ENCODE results near the gene MSI2. TPM values are rescaled to one million over a fixed set of nuclear protein-coding genes. Genes with fewer than 3 reads are reported as not detected.

MSI2 gene
- total RNA-seq, 4 donors from 2014 or later, result 14.9 to 24.4 (median 19.8) TPM

DNA sequence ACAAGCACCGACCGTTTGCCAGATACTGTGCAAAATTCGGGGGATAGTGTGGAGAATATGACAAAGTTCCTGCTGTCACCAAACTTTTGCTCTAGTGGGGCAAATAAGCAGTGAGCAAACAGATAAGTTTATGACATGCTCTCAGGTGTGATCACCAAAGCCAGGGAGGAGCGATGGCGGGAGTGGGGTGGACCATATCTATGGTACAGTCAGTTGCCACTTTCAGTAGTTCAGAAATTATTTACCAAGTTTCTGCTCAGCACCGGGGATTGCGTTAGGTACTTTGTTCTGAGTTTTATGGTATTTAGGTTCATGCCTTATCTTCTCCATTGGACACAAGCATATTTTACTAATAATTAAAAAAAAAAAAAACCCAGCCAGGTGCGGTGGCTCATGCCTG is 11.9 kb downstream of the MSI2 start:
- no peak for ATAC-seq (ENCODE audit: low FRiP score)
- no peak for TF ChIP-seq CTCF (IDR thresholded peaks at IDR 0.05)
- no peak for DNase-seq (ENCODE audit: low spot score)

DNA sequence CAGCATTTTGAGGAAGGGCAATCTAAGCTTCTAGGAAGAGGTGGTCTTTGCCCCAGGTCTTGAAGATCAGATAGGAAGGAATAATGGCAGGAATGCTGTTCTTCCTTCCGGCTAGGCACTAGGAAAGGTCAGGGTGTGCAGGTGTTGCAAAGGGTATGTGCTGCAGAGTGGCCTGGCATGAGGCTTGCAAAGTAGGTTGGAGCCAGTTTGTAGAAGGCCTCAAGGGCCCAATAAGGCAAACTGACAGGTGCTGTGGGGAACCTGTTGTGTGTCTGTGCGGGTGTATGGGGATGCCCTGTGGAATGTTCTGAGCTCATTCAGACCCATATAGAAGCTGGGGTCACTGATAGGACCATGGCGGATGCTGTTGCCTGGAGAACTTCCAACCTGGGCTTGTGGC is 12.7 kb downstream of the MSI2 start:
- no peak for ATAC-seq (ENCODE audit: low FRiP score)
- TF ChIP-seq CTCF (IDR thresholded peaks at IDR 0.05), result no peak
- DNase-seq (ENCODE audit: low spot score), result no peak

DNA sequence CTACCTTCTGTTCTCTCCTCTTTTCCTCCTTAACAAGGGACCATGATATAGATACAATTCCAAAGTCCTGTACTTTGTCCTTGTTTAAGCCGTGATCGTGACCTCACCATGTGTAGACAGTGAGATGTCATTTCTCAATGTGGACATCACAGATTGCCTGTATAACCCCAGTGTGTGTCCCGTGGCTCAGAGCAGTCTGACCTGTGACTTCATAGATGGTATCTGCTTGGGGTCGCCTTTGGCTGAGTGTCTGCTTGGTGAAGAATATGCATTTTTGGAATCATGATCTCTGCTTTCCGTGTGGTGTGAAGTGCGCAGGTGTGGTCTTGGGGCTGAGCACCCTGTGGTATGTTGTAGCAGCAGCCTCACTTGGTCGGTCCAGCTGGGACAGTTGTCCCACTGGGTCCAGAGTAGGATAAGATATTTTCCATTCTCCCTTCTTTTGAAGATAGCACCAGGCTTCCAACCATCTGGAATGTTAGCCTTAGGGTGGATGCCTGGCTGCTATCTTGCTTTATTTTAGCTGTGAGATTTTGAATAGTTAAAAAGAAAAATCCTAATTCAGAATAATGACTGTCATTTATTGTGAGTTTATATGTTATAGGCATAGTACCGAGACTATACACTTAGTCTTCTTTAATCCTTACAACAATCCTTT is 13.4 kb downstream of the MSI2 start:
- DNase-seq (ENCODE audit: low spot score), result no peak
- ATAC-seq (ENCODE audit: low FRiP score), result no peak

GRCh38 chr17:57270801-57271245 is 14.5 kb downstream of the MSI2 start:
- DNase-seq (ENCODE audit: low spot score) (no peak), ATAC-seq (ENCODE audit: low FRiP score) (no peak)
- TF ChIP-seq CTCF (IDR thresholded peaks at IDR 0.05), result no peak

More for the DNA sequence above, 13.4 kb downstream of the MSI2 start:
- TF ChIP-seq CTCF (IDR thresholded peaks at IDR 0.05), result no peak

DNA sequence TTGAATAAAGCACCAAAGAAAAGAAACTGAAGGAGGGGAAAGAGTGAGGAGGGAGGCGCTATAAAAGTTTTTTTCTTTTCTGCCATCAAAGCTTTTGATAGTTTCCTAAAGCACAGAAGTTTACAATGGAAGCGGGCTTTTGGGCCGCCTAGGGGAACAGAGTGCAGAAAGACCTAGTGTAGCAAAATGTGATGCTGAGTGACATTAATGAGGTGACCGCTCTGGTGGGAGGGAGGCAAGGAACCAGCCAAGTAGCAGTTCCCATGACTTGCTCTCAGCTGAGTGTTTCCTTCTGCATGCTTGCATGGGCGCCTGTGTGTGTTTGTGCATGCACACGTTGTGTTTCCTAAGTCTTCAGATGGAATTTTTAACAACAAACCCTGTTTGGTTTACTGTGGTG is 15.5 kb downstream of the MSI2 start:
- ATAC-seq (ENCODE audit: low FRiP score) (no peak), DNase-seq (ENCODE audit: low spot score) (no peak)
- no peak for TF ChIP-seq CTCF (IDR thresholded peaks at IDR 0.05)

DNA sequence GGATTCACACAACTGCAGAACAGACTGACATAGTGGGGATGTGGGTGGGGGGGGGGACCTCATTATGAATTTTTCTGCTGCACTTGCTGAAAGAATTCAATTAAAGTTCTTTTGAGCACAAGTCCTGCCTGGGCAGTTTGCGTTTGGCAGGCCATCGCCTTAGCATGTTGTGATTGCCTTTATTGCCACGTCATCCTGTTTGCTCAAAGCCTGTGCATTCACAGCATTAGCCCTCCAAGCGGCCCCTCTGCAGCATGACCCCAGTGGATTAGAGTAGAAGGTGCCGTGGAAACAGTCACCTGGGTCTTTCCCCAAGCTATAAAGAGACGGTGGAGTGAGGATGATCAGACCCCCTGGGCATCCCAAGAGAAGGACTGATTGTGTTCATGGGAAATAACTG is 17.2 kb downstream of the MSI2 start:
- no peak for ATAC-seq (ENCODE audit: low FRiP score)
- no peak for TF ChIP-seq CTCF (IDR thresholded peaks at IDR 0.05)
- DNase-seq (ENCODE audit: low spot score), result no peak

DNA sequence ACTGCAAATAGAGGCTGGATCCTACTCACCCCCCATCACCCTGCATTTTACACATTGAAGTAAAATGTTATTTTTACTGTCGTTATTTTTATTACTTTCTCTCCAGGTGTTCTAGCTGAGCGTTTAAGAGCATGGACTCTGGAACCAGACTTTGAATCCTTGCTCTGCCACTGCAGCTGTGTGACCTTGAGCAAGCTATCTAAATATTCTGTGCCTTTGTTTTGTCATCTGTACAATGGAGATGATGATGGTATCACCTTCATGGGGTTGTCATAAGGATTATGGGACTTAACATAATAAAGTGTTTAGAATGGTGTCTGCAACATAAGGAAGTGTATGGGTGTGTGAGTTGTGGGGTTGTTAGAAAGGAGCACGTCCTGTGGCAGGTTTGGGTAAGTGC is 17.8 kb downstream of the MSI2 start:
- TF ChIP-seq CTCF (IDR thresholded peaks at IDR 0.05), result no peak
- ATAC-seq (ENCODE audit: low FRiP score), result no peak
- no peak for DNase-seq (ENCODE audit: low spot score)
